NCI-H146 treated with DMSO at 0.1 percent for 48 hours (cell line): Measurements from ENCODE around the gene CLSTN2.

Source experiments
- DNase-seq: peaks from one replicate; lab custom pipeline; 2025; ENCODE audit not compliant: unreplicated experiment; lab: John Stamatoyannopoulos, UW

The CLSTN2 gene

GRCh38 chr3:139935016-139935865 lies at the start of gene CLSTN2:
Gene CLSTN2, plus strand, starts transcription at chr3:139935185.
- peak; percentile 75 for DNase-seq

- DNase-seq = no peak
Measured at GRCh38 chr3:139887431-139887830, 47.6 kb upstream of the CLSTN2 start.

GRCh38 chr3:139888561-139889140 lies 46.3 kb upstream of the CLSTN2 start:
- no peak for DNase-seq

GRCh38 chr3:139893267-139893962 lies 41.6 kb upstream of the CLSTN2 start:
- DNase-seq = no peak

- DNase-seq = no peak
Measured at GRCh38 chr3:139893963-139894642, 40.9 kb upstream of the CLSTN2 start.

- DNase-seq = no peak
Measured at GRCh38 chr3:139894643-139894989, 40.4 kb upstream of the CLSTN2 start.

GRCh38 chr3:139897759-139898158 lies 37.2 kb upstream of the CLSTN2 start:
- no peak for DNase-seq

GRCh38 chr3:139906418-139906817 lies 28.6 kb upstream of the CLSTN2 start:
- no peak for DNase-seq

- DNase-seq = no peak
Measured at GRCh38 chr3:139909811-139910210, 25.2 kb upstream of the CLSTN2 start.

- no peak for DNase-seq
Measured at GRCh38 chr3:139916271-139916670, 18.7 kb upstream of the CLSTN2 start.

GRCh38 chr3:139917226-139917785 lies 17.7 kb upstream of the CLSTN2 start:
- no peak for DNase-seq

GRCh38 chr3:139928708-139929505 lies 6.1 kb upstream of the CLSTN2 start:
- no peak for DNase-seq

GRCh38 chr3:139930211-139930610 lies 4.8 kb upstream of the CLSTN2 start:
- no peak for DNase-seq

GRCh38 chr3:139933766-139934165 lies 1.2 kb upstream of the CLSTN2 start:
- DNase-seq = peak; percentile 24

GRCh38 chr3:139934613-139935015 lies 371 bp upstream of the CLSTN2 start:
- DNase-seq = peak; percentile 96

- peak; percentile 72 for DNase-seq
Measured at GRCh38 chr3:139935866-139936817, 1.2 kb downstream of the CLSTN2 start.

- DNase-seq = peak; percentile 59
Measured at GRCh38 chr3:139937674-139938279, 2.8 kb downstream of the CLSTN2 start.

- DNase-seq = no peak
Measured at GRCh38 chr3:139939681-139940190, 4.8 kb downstream of the CLSTN2 start.

- DNase-seq = peak; percentile 37
Measured at GRCh38 chr3:139940622-139941021, 5.6 kb downstream of the CLSTN2 start.
